ENCODE measurements around the gene CEMIP.
A peak's percentile ranks its signal among the peaks of the same experiment; 100 is the strongest.

The CEMIP gene, protein sequence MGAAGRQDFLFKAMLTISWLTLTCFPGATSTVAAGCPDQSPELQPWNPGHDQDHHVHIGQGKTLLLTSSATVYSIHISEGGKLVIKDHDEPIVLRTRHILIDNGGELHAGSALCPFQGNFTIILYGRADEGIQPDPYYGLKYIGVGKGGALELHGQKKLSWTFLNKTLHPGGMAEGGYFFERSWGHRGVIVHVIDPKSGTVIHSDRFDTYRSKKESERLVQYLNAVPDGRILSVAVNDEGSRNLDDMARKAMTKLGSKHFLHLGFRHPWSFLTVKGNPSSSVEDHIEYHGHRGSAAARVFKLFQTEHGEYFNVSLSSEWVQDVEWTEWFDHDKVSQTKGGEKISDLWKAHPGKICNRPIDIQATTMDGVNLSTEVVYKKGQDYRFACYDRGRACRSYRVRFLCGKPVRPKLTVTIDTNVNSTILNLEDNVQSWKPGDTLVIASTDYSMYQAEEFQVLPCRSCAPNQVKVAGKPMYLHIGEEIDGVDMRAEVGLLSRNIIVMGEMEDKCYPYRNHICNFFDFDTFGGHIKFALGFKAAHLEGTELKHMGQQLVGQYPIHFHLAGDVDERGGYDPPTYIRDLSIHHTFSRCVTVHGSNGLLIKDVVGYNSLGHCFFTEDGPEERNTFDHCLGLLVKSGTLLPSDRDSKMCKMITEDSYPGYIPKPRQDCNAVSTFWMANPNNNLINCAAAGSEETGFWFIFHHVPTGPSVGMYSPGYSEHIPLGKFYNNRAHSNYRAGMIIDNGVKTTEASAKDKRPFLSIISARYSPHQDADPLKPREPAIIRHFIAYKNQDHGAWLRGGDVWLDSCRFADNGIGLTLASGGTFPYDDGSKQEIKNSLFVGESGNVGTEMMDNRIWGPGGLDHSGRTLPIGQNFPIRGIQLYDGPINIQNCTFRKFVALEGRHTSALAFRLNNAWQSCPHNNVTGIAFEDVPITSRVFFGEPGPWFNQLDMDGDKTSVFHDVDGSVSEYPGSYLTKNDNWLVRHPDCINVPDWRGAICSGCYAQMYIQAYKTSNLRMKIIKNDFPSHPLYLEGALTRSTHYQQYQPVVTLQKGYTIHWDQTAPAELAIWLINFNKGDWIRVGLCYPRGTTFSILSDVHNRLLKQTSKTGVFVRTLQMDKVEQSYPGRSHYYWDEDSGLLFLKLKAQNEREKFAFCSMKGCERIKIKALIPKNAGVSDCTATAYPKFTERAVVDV (N-terminal part only)
- long read RNA-seq, partial matches to known transcripts: 0 of 1 reads
- long read RNA-seq, other reads (novel, unspliced or antisense): 1 of 1 reads

DNA sequence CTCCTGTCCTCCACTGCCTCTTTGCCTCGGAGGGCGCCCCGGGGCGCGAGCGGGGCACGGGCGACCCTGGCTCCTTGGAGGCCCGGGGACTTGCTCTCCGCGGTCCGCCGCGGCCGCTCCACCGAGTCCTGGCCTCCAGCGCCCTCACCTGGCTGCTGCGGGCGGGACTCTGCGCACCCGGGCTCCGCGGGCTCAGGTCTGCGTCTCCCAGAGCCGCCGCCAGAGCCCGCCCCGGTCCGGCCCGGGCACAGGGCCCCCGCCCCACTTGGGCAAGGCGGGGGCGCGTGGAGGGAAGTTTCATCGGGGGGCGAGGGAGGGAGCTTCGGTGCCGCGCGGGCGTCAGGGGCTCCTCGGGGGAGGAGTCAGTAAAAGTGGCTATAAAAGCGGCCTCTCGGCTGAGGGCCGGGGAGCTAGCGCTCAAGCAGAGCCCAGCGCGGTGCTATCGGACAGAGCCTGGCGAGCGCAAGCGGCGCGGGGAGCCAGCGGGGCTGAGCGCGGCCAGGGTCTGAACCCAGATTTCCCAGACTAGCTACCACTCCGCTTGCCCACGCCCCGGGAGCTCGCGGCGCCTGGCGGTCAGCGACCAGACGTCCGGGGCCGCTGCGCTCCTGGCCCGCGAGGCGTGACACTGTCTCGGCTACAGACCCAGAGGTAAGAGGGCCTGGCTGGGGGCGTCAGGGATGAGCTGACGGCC, at the start of gene CEMIP:
Gene CEMIP (plus strand): TSS at position 407 of the 694 bp plus-strand sequence. CDS start 94,510 bp downstream, outside the sequence.
- H3K27me3 ChIP-seq (ENCODE audit: insufficient read depth, poor library complexity, severe bottlenecking): peaks cover 38% of the 10 kb centered on the region
- H3K4me3 ChIP-seq (replicated peaks; ENCODE audit: insufficient read depth, low read length): no peak within 1 kb of the TSS; the same call in 1 of the 2 replicates
- DNase-seq (ENCODE audit: low read depth in 1 of 2, low spot score in 1 of 2): peak in 1 of 2 experiments; percentile 42
- TF ChIP-seq GABPA (IDR thresholded peaks at IDR 0.05; ENCODE audit: low read depth) (no peak), CTCF (IDR thresholded peaks at IDR 0.05; ENCODE audit: insufficient read depth, low read length) (no peak), POLR2AphosphoS5 (IDR thresholded peaks at IDR 0.05; ENCODE audit: low read depth) (no peak), REST (IDR thresholded peaks at IDR 0.05; ENCODE audit: insufficient replicate concordance, low read depth) (no peak), SPI1 (IDR thresholded peaks at IDR 0.05; ENCODE audit: borderline replicate concordance, low read depth) (no peak)
- no peak within 1 kb of the TSS for H3K27ac ChIP-seq (replicated peaks)

- Histone ChIP-seq H3K27me3 (ENCODE audit: insufficient read depth, poor library complexity, severe bottlenecking) (no peaks in the 10 kb centered on the region), H3K4me3 (replicated peaks; ENCODE audit: insufficient read depth, low read length) (no peak overlapping the region), H3K27ac (replicated peaks) (no peak overlapping the region)
- no peak for DNase-seq (ENCODE audit: low read depth in 1 of 2, low spot score in 1 of 2)
- TF ChIP-seq REST (IDR thresholded peaks at IDR 0.05; ENCODE audit: insufficient replicate concordance, low read depth) (no peak), SPI1 (IDR thresholded peaks at IDR 0.05; ENCODE audit: borderline replicate concordance, low read depth) (no peak), POLR2AphosphoS5 (IDR thresholded peaks at IDR 0.05; ENCODE audit: low read depth) (no peak), GABPA (IDR thresholded peaks at IDR 0.05; ENCODE audit: low read depth) (no peak), CTCF (IDR thresholded peaks at IDR 0.05; ENCODE audit: insufficient read depth, low read length) (no peak)
These were observed 48.8 kb upstream of the CEMIP start for GRCh38 chr15:80730387-80730786.

DNA sequence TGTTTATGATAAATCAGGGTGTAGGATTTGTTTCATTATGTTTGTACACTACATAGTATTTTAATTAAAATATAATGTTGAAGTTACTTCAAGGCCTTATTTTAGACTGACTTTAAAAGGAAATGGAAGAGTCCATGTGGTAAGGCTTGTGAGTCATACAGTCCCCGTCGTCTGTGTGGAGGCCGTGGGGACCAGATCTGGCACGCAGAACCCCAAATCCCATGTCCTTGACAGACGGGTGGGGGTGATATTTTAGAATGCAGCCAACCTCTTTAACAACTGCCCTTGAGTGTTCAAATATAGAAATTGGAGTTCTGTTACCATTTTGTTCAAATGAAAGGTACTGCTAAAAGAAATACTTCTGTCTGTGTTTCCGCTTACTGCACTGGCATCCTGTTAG, 48.2 kb upstream of the CEMIP start:
- H3K27me3 ChIP-seq (ENCODE audit: insufficient read depth, poor library complexity, severe bottlenecking): no peaks in the 10 kb centered on the region
- H3K4me3 ChIP-seq (replicated peaks; ENCODE audit: insufficient read depth, low read length): no peak overlapping the region
- H3K27ac ChIP-seq (replicated peaks): no peak overlapping the region
- no peak for DNase-seq (ENCODE audit: low read depth in 1 of 2, low spot score in 1 of 2)
- TF ChIP-seq SPI1 (IDR thresholded peaks at IDR 0.05; ENCODE audit: borderline replicate concordance, low read depth) (no peak), REST (IDR thresholded peaks at IDR 0.05; ENCODE audit: insufficient replicate concordance, low read depth) (no peak), GABPA (IDR thresholded peaks at IDR 0.05; ENCODE audit: low read depth) (no peak), POLR2AphosphoS5 (IDR thresholded peaks at IDR 0.05; ENCODE audit: low read depth) (no peak), CTCF (IDR thresholded peaks at IDR 0.05; ENCODE audit: insufficient read depth, low read length) (no peak)

Measured in HL-60 (cell line).